Mesenteric fat pad (tissue), 1 donor: ENCODE data around the gene HAVCR1. TPM values are rescaled to one million over a fixed set of nuclear protein-coding genes. Genes with fewer than 3 reads are reported as not detected.
"Not testable (repeated sequence)": the region's sequence is repeated elsewhere in the genome, so short reads cannot be mapped to it uniquely, and the experiment has no call there.

Experiments
- DNase-seq: peaks from one replicate; pipeline ENCODE4 v3.0.0-alpha.2; 2020; ENCODE audit warnings: low spot score
- long read RNA-seq: library from polyadenylated mRNA; unstranded; transcript quantifications from one replicate; pipeline ENCODE4 v2.0.0, GENCODE V29; 2020
- total RNA-seq: library from RNA; stranded (reverse); fragmentation: NEBNext Ultra II Directional; extraction: Animal tissue kit (Norgen Biotek cat#: 25700); gene quantifications from one replicate; pipeline ENCODE4 v1.2.1, GENCODE V29; 2021
- donor health status: DM: yes; HTN: yes; CAD: no.

HAVCR1 gene
- total RNA-seq = 0.29 TPM
- long read RNA-seq, partial matches to known transcripts = 0 of 1 reads
- long read RNA-seq, other reads (novel, unspliced or antisense) = 1 of 1 reads

DNA sequence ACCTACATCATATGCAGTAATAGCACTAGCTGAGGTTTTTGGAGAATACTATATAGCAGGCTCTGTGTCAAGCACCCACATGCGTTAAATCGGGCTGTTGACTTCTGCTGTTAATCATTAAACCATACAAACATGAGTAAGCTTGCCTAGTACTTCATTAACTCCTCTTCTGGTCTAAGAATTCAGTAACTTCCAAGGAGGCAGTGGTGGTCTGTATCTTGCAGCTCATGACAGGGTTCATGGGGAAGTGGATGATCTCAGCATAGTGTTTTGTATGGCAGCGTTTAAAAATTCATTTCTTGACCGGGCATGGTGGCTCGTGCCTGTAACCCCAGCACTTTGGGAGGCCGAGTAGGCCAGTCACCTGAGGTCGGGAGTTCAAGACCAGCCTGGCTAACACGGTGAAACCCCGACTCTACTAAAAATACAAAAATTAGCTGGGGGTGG lies at the start of gene HAVCR1:
HAVCR1 (minus strand) TSS at position 24 of the 447 bp plus-strand sequence. CDS start 1,173 bp downstream, outside the sequence.
- DNase-seq = no peak

- DNase-seq = no peak
Observed at GRCh38 chr5:157107508-157107907, 48.6 kb upstream of the HAVCR1 start.

DNA sequence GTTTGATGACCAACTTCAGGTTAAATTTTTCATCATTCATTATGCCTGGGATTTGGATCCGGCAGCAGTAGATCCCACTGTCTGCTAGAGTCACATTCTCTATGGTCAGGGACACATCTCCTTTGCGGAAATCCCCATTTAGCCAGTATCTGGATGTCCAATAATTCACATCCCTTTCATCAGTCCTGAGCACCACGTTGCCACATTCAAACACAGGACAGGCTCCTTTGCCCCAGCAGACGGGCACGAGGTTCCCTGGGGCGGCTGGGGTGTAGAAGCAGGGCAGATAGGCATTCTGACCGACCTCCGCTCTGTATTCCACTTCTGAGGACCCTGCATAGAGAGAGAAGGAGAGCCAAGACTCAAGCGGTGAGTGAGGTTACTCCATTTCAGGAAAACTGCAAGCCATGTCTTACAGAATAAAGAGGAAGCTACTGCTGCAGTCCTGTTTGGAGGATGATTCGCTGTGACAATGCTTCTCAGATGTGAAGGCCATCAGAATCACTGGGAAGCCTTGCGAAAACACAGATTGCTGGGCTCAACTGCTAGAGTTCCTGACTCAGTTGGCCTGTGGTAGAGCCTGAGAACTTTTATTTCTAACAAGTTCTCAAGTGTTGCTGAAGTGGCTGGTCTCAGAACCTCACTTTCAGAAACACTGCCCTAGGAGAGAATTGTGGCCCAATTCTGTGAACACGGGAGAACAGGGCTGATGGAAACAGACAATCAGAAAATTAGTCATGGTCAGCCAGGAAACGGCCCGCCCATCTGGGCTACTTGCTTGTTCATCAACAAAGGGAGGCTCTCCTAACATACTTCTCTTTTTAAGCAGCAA lies 47.9 kb upstream of the HAVCR1 start:
- no peak for DNase-seq

- DNase-seq = no peak
Observed at GRCh38 chr5:157100140-157100679, 41.3 kb upstream of the HAVCR1 start.

GRCh38 chr5:157088342-157088990 lies 29.6 kb upstream of the HAVCR1 start:
- no peak for DNase-seq

DNA sequence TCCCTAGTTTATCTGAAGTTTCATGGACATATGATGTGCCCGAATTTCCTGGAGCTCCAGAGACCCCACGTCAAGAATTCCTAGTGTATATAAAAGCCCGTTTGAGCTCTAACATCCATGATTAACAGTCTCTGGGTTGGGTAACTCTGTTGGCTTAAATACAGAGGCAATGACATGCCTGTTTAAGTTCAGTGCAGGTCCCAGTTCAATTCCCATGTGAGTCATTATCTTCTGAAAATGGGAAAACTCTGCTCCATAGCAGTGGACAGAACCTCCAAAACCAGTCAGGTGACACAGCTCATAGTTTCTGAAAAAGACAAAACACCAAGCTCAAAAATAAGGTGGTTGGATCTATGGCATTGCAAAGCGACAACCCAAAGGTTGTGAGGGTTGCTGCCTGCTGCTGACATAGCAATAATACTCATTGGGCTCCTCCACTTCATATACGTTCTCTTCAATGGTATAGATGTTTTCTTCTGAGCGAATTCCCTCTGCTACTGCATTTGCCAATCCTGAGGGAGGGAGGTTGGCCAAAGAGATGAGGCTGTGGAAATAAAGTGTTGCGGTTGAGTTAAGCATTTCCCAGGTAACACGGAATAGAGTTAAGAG lies 27.9 kb upstream of the HAVCR1 start:
- DNase-seq = no peak

GRCh38 chr5:157085930-157086329 lies 27.0 kb upstream of the HAVCR1 start:
- no peak for DNase-seq

- no peak for DNase-seq
Observed at GRCh38 chr5:157080286-157080685, 21.4 kb upstream of the HAVCR1 start.

GRCh38 chr5:157076558-157076957 lies 17.6 kb upstream of the HAVCR1 start:
- no peak for DNase-seq

DNA sequence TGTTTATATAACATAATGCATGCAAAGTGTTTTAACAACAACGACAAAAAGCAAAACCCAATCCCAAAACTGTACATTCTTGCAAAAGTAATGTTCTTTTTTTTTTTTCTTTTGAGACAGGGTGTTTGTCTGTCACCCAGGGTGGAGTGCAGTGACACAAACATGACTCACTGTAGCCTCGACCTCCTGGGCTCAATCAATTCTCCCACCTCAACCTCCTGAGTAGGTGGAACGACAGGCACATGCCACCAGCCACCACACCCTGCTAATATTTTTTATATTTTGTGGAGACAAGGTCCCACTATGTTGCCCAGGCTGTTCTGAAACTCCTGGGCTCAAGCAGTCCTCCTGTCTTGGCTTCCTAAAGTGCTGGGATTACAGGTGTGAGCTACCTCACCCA lies 13.6 kb upstream of the HAVCR1 start:
- DNase-seq = no peak

DNA sequence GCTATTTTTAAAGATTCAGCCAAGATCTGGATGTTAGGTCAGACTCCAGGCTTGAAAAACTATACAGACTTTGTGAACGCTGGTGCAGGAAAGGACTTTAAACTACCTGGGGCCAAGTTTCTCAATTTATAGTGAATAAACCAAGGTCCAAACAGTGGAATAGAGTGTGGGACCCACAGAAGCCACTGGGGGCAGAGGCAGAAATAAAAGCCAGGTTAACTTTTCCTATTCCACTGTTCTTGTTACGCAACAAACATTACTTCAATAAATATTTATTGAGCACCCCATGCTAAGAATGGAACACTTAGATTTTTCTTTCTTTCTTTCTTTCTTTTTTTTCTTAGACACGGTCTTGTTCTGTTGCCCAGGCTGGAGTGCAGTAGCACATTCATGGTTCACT lies 11.0 kb upstream of the HAVCR1 start:
- no peak for DNase-seq

- no peak for DNase-seq
Observed at GRCh38 chr5:157068785-157069184, 9.9 kb upstream of the HAVCR1 start.

GRCh38 chr5:157068339-157068738 lies 9.4 kb upstream of the HAVCR1 start:
- DNase-seq = no peak

DNA sequence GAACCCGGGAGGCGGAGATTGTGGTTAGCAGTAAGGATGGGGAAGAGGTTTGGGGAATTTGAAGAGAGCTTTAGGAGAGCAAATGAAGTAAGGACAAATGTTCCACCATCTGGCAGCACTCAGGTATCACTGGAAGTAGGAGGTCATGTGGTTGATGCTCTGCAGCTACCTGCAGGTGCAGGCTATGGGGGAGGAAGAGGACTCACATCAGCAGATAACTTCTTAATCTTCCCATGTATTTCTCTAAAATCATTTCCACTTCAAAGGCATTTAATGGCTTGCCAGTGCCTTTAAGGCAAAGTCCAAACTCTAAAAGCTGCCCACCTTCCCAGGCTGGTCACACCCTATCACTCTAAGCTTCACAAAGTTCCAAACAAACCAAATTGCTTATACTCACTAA lies 8.1 kb upstream of the HAVCR1 start:
- DNase-seq = no peak

- no peak for DNase-seq
Observed at GRCh38 chr5:157066080-157066479, 7.2 kb upstream of the HAVCR1 start.

GRCh38 chr5:157063776-157064430 lies 5.0 kb upstream of the HAVCR1 start:
- no peak for DNase-seq

- DNase-seq = no peak
Observed at GRCh38 chr5:157059891-157060290, 975 bp upstream of the HAVCR1 start.

GRCh38 chr5:157057459-157058370 lies 1.2 kb downstream of the HAVCR1 start:
- no peak for DNase-seq

DNA sequence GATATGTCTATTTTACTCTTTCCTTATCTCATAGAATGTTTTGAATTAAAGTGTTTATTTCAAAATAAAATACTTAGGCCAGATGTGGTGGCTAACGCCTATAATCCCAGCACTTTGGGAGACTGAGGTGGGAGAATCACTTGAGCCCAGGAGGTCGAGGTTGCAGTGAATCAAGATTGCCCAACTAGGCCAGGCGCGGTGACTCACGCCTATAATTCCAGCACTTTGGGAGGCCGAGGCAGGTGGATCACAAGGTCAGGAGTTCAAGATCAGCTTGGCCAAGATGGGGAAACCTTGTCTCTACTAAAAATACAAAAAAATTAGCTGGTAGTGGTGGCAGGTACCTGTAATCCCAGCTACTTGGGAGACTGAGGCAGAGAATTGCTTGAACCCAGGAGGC lies 2.1 kb downstream of the HAVCR1 start:
- not testable (repeated sequence) for DNase-seq

GRCh38 chr5:157051604-157052245 lies 7.2 kb downstream of the HAVCR1 start:
- DNase-seq = no peak
